Gastroesophageal sphincter (tissue), 3 donors: ENCODE measurements around the gene PIGBOS1.

Experiments
- POLR2A ChIP-seq, 2 donors: fragments of 450-650 bp; IDR thresholded peaks; one replicate each; pipeline ENCODE4 v1.6.1; 2017; ENCODE audit warnings: antibody characterized with exemption in 2 of 2, mild to moderate bottlenecking in 2 of 2, moderate library complexity in 1 of 2
- TF ChIP-seq, protein P1 (sequence below), 4 experiments: fragments of 200-600 bp in 2 of 4; fragments of 450-650 bp in 2 of 4; sonication (generic) in 1 of 4; IDR thresholded peaks; one replicate each; pipeline ENCODE4 v1.5.1; 2017 to 2019; ENCODE audit warnings: antibody characterized with exemption in 4 of 4, mild to moderate bottlenecking in 2 of 4, moderate library complexity in 2 of 4

DNA sequence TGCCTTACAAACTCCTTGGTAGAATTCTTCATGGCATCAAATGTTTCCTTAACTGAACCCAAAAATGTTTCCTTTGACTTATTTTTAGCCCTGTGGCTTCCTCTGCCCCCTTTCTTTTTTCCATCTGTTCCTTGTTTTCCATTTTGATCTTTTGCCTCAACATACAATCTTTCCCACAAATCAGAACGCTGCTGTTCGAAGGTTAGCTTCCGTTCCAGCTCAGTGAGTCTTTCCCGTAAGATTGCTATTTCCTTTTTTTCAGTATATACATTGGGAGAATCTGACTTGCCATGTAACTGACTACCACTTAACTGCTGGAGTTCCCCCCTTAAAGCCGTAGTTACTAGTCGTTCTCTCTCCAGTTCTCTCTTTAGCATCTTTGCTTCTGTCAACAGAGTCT is 41.3 kb upstream of the PIGBOS1 start:
- TF ChIP-seq, protein P1, sequence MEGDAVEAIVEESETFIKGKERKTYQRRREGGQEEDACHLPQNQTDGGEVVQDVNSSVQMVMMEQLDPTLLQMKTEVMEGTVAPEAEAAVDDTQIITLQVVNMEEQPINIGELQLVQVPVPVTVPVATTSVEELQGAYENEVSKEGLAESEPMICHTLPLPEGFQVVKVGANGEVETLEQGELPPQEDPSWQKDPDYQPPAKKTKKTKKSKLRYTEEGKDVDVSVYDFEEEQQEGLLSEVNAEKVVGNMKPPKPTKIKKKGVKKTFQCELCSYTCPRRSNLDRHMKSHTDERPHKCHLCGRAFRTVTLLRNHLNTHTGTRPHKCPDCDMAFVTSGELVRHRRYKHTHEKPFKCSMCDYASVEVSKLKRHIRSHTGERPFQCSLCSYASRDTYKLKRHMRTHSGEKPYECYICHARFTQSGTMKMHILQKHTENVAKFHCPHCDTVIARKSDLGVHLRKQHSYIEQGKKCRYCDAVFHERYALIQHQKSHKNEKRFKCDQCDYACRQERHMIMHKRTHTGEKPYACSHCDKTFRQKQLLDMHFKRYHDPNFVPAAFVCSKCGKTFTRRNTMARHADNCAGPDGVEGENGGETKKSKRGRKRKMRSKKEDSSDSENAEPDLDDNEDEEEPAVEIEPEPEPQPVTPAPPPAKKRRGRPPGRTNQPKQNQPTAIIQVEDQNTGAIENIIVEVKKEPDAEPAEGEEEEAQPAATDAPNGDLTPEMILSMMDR (IDR thresholded peaks at IDR 0.05) = no peak
- TF ChIP-seq POLR2A (IDR thresholded peaks at IDR 0.05) = no peak
